ENCODE results near the gene TRPM5.

DNA sequence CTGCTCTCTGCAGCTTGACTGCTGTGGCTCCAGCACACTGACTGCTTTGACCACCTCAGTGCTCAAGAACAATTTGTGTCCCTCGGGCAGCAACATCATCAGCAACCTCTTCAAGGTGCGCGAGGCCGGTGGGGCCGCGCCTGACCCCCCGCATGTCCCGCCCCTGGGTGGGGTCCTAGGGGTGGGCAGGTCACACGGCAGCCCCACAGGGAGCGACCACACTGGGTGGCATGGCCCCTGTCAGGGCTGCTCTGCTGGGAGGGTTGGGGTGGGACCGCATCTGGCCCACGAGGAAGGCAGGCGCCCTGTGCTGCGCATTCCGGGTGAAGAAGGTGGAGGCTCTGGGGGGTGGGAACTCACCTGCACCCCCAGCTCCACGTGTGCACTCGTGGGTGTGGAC, 48.5 kb downstream of the TRPM5 start:
- TF ChIP-seq CTCF (IDR thresholded peaks at IDR 0.05; ENCODE audit: insufficient read depth, low read length): no peak
- TF ChIP-seq POLR2AphosphoS5 (IDR thresholded peaks at IDR 0.05; ENCODE audit: low read depth): no peak
- TF ChIP-seq REST (IDR thresholded peaks at IDR 0.05; ENCODE audit: insufficient replicate concordance, low read depth): no peak

Measured in HL-60 (cell line).